Small intestine (tissue), 7 donors: Measurements from ENCODE around the gene GGCT. TPM values are rescaled to one million over a fixed set of nuclear protein-coding genes. Genes with fewer than 3 reads are reported as not detected.

Source experiments
- DNase-seq, 2 donors: peaks; one replicate each; pipeline versions ENCODE4 v3.0.0 to v3.0.0-alpha.2; 2013
- FAIRE-seq: peaks from 2 replicates; lab custom pipeline; 2012; peaks lifted over from hg19 to GRCh38; lab: Jason Lieb, UNC
- H3K27ac ChIP-seq, 3 donors: one replicate each; pipeline ENCODE4 v1.5.1; 2013; ENCODE audit warnings: low read length in 2 of 3, mild to moderate bottlenecking in 2 of 3, control low read depth in 1 of 3, inconsistent platforms in 1 of 3, low read depth in 1 of 3, moderate library complexity in 1 of 3
- H3K27me3 ChIP-seq, 3 donors: one replicate each; pipeline ENCODE4 v1.6.1; 2013; ENCODE audit warnings: low read length in 3 of 3, inconsistent platforms in 1 of 3; ENCODE audit not compliant: control insufficient read depth in 3 of 3, insufficient read depth in 3 of 3
- H3K36me3 ChIP-seq, 3 donors: one replicate each; pipeline ENCODE4 v1.6.1; 2013; ENCODE audit warnings: low read length in 3 of 3, inconsistent platforms in 1 of 3, low read depth in 1 of 3, mild to moderate bottlenecking in 1 of 3, moderate library complexity in 1 of 3; ENCODE audit not compliant: control insufficient read depth in 3 of 3, insufficient read depth in 2 of 3
- H3K4me1 ChIP-seq, 3 donors: one replicate each; pipeline ENCODE4 v1.6.1; 2013; ENCODE audit warnings: low read length in 2 of 3, inconsistent platforms in 1 of 3, low read depth in 1 of 3, mild to moderate bottlenecking in 1 of 3, moderate library complexity in 1 of 3; ENCODE audit not compliant: control insufficient read depth in 3 of 3, insufficient read depth in 2 of 3
- H3K4me3 ChIP-seq, 3 donors: one replicate each; pipeline ENCODE4 v1.5.1; 2013; ENCODE audit warnings: low read length in 3 of 3, control low read depth in 1 of 3, inconsistent platforms in 1 of 3, low read depth in 1 of 3, mild to moderate bottlenecking in 1 of 3, moderate library complexity in 1 of 3
- H3K9me3 ChIP-seq, 2 donors: one replicate each; pipeline ENCODE4 v1.6.1; 2013; ENCODE audit warnings: low read depth in 1 of 2, low read length in 1 of 2; ENCODE audit not compliant: control insufficient read depth in 2 of 2, insufficient read depth in 1 of 2
- WGBS, 3 donors: extraction: QIAGEN DNeasy Blood & Tissue Kit; methylation state at CpG; one replicate each; pipeline ENCODE4 v1.1.7; 2013; 5-methylcytosine and 5-hydroxymethylcytosine counted together
- polyA plus RNA-seq, 4 donors: library from polyadenylated mRNA; stranded (reverse) in 3 of 4; unstranded in 1 of 4; fragments of 200-250 nt in 3 of 4; fragments of 120-200 nt in 1 of 4; gene quantifications; one replicate each; pipeline versions ENCODE4 v1.2.1 to v1.2.3, GENCODE V29; 2013
- donor health status: healthy with polysubstance abuse.
- donor health status: control.
- donor health status: control.
- donor health status: Bipolar disorder and iron deficiency.
- donor health status: healthy.

GGCT gene
- polyA plus RNA-seq, 4 donors = 57.3 to 105 (median 70.5) TPM

DNA sequence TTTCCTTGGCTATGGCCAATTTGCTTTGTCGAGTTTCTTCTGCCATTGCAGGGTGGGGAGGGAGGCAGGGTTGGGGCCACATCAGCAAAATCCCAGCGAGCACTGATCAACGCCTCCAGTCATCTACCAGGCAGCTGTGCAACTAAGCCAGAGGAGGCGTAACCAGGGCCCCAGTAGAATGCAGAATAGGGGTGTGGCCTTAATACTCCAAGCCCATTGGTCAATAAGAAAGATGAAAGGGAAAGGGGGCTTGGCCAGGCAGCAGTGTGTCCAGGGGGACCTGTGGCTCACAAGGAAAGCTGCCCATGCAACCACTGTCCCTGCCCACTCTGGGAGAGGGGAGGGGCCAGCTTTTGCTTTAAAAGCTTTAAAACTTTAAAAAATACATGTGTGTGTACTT, 21.5 kb upstream of the GGCT start:
- peaks cover 0 to 2% of the 10 kb centered on the region in 2 donors for H3K9me3 ChIP-seq

DNA sequence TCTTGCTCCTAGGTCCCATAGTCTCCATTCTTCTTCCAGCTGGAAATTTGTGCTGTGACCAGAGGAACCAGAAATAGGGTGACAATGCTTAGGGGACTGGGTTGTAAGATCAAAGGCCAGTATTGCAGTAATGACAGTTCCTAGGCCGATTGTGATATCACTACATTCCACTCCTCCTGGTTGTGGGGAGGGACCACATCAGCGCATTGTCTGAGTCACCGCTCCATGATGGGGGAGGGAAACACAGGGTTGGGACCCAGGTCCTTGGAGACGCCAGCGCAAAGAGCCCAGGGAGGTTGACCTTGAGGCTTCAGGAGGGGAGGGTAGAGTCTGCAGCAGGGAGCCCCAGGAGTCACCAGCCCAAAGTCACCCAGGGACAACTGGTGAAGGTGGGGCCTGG, 20.8 kb upstream of the GGCT start:
- Histone ChIP-seq H3K36me3 (peaks cover 0 to 5% (median 0%) of the 10 kb centered on the region in 3 donors), H3K4me3 (no peak overlapping the region), H3K9me3 (peaks cover 0 to 2% of the 10 kb centered on the region in 2 donors), H3K4me1 (peaks cover 2 to 51% (median 15%) of the 10 kb centered on the region in 3 donors), H3K27me3 (no peaks in the 10 kb centered on the region), H3K27ac (peak overlapping the region; percentile 27 to 88 (median 53))
- peak; percentile 84 to 96 for DNase-seq
- 25 to 70% (median 56%) methylated on average over 5 of the region's 5 CpGs for WGBS, 3 donors
- FAIRE-seq = no peak

More for the DNA sequence above, 21.5 kb upstream of the GGCT start:
- peak overlapping the region in 2 of 3 donors; percentile 53 to 88 for H3K27ac ChIP-seq
- peaks cover 2 to 45% (median 13%) of the 10 kb centered on the region in 3 donors for H3K4me1 ChIP-seq
- no peak for FAIRE-seq
- DNase-seq = peak in 1 of 2 donors; percentile 57
- H3K4me3 ChIP-seq = no peak overlapping the region
- no peaks in the 10 kb centered on the region for H3K27me3 ChIP-seq
- H3K36me3 ChIP-seq = peaks cover 0 to 5% (median 0%) of the 10 kb centered on the region in 3 donors
- 80 to 94% (median 92%) methylated on average over 4 of the region's 4 CpGs for WGBS, 3 donors

DNA sequence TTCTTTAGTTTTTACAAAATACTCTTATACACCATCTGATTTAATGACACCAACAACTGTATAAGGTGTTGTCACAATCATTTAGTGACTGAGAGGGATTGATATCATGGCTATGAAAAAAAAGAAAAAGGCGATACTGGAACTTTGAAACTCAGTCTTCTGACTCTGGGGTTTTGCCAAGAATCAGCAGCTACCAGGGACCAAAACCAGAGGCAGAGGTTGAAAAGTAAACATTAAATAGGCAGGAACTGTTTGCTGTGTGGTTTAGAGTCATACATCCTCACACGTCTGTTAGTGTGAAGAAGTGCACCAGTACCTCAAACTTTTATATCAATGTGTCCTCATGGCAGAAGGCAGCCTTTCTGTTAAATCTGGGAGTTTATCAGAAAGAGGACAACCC, 19.9 kb upstream of the GGCT start:
- DNase-seq (peak; percentile 62 to 78), FAIRE-seq (no peak)
- peak overlapping the region; percentile 53 to 88 (median 53) for H3K27ac ChIP-seq
- no peaks in the 10 kb centered on the region for H3K27me3 ChIP-seq
- H3K9me3 ChIP-seq = peaks cover 0 to 2% of the 10 kb centered on the region in 2 donors
- 13 to 48% (median 30%) methylated on average over 2 of the region's 2 CpGs for WGBS, 3 donors
- peaks cover 0 to 5% (median 0%) of the 10 kb centered on the region in 3 donors for H3K36me3 ChIP-seq
- H3K4me1 ChIP-seq = peaks cover 2 to 56% (median 16%) of the 10 kb centered on the region in 3 donors
- no peak overlapping the region for H3K4me3 ChIP-seq

DNA sequence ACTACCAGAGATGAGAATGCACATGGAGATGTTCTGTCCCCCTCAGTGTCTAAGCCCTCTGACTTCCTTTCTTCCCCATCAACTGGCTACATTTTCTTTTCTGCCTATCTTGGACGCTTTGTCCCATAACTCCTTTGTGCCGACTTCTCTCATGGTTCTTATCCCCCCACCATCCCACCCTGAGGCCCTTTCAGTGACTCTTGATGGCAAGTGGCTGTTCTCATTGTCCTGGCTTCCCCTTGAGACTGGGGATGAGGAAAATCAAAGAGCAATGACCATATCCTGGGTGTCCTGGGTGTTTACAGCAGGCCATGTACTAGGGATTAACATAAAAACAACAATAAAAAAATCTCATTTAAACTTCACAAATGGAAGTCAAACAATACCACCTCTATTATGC, 18.8 kb upstream of the GGCT start:
- H3K4me3 ChIP-seq = no peak overlapping the region
- H3K27ac ChIP-seq = peak overlapping the region in 2 of 3 donors; percentile 61 to 88
- DNase-seq = no peak
- H3K4me1 ChIP-seq = peaks cover 2 to 62% (median 16%) of the 10 kb centered on the region in 3 donors
- no peak for FAIRE-seq
- H3K36me3 ChIP-seq = peaks cover 0 to 5% (median 0%) of the 10 kb centered on the region in 3 donors
- WGBS, 3 donors = 83 to 90% (median 89%) methylated on average over 2 of the region's 2 CpGs
- no peaks in the 10 kb centered on the region for H3K27me3 ChIP-seq
- peaks cover 0 to 2% of the 10 kb centered on the region in 2 donors for H3K9me3 ChIP-seq

DNA sequence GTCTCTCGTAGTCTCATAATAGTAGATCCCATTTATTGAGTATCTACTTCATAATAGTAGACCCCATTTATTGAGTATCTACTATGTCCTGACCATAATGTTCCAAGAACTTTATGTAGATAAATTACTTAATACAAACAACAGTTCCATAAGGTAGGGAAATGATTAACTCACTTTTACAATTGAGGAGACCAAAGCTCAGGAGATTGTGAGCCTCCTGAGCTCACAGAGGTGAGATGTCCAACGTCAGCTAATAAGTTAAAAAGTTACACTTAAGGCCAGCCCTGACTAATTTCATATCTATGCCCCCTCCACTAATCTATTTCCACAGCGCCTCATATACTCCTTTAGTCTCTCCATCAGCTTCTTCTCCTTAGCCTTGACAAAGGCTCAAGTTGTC, 17.5 kb upstream of the GGCT start:
- FAIRE-seq (peak; percentile 79), DNase-seq (peak; percentile 87 to 91)
- no peaks in the 10 kb centered on the region for H3K27me3 ChIP-seq
- peaks cover 0 to 2% of the 10 kb centered on the region in 2 donors for H3K9me3 ChIP-seq
- H3K4me3 ChIP-seq = no peak overlapping the region
- peak overlapping the region in 2 of 3 donors; percentile 61 to 88 for H3K27ac ChIP-seq
- peaks cover 0 to 5% (median 0%) of the 10 kb centered on the region in 3 donors for H3K36me3 ChIP-seq
- H3K4me1 ChIP-seq = peaks cover 2 to 62% (median 16%) of the 10 kb centered on the region in 3 donors
- 17 to 67% (median 48%) methylated on average over 3 of the region's 3 CpGs for WGBS, 3 donors

DNA sequence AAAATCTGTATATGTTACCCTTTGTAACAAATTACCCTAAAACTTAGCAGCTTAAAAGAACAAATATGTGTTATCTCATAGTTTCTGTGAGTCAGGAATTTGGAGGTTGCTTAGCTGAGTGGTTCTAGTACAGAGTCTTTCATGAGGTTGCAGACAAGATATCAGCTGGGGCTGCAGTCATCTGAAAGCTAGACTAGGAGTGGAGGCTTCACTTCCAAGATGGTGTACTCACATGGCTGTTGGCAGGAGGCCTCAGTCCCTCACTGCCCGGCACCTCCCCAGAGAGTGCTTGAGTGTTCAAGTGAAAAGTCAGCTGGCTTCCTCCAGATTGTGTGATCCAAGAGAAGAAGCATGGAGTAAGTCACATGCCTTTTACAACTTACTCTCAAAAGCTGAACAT, 16.9 kb upstream of the GGCT start:
- H3K36me3 ChIP-seq = peaks cover 0 to 5% (median 0%) of the 10 kb centered on the region in 3 donors
- DNase-seq (peak; percentile 36 to 71), FAIRE-seq (no peak)
- peaks cover 2 to 62% (median 16%) of the 10 kb centered on the region in 3 donors for H3K4me1 ChIP-seq
- peak overlapping the region in 2 of 3 donors; percentile 54 to 88 for H3K27ac ChIP-seq
- H3K27me3 ChIP-seq = no peaks in the 10 kb centered on the region
- peaks cover 0 to 2% of the 10 kb centered on the region in 2 donors for H3K9me3 ChIP-seq
- H3K4me3 ChIP-seq = no peak overlapping the region
- WGBS, 3 donors = 40 to 56% (median 41%) methylated on average over 1 of the region's 1 CpG

DNA sequence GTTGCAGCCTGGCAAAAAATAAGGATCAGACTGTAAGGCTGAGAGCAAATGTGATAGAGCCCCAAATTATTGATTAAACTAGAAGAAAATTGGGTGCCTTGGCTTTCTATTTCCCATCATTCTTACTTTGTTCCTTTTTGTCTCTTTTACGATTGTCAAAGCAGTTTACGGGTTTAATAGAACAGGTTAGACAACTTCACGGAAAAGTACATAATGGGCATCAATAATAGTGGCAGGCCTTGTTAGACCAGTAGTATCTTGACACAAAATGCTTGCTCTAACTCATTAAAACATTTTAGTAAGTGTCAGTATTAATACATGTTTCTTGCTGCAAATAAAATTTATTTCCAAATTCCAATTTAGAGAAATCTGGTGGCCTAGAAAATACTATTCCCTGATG, 14.5 kb upstream of the GGCT start:
- peaks cover 0 to 2% of the 10 kb centered on the region in 2 donors for H3K9me3 ChIP-seq
- no peak for FAIRE-seq
- no peak overlapping the region for H3K4me3 ChIP-seq
- H3K36me3 ChIP-seq = peaks cover 0 to 2% (median 0%) of the 10 kb centered on the region in 3 donors
- no peaks in the 10 kb centered on the region for H3K27me3 ChIP-seq
- peaks cover under 1 to 44% (median 14%) of the 10 kb centered on the region in 3 donors for H3K4me1 ChIP-seq
- WGBS, 3 donors = 15 to 70% (median 37%) methylated on average over 3 of the region's 3 CpGs
- peak; percentile 36 to 54 for DNase-seq
- no peak overlapping the region for H3K27ac ChIP-seq

DNA sequence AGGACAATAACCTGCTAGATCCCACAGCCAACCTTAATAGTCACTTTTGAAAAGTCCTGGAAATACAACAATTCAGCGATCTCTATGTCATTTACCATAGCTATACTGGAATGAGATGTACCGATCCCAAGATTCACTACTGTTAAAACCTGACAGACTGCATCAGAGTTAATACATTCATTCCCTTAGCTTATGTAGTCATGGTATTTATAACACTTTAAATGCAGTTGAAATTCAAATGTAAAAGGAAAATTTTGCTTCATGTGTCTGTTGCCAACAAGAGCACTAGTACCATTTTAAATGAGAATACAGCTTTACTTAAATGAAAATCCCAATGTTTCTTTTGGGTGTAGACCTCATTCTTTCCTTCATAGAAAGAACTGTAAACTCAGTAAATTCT, 11.1 kb upstream of the GGCT start:
- Histone ChIP-seq H3K9me3 (no peaks in the 10 kb centered on the region), H3K4me3 (no peak overlapping the region), H3K27me3 (no peaks in the 10 kb centered on the region), H3K27ac (no peak overlapping the region), H3K36me3 (no peaks in the 10 kb centered on the region), H3K4me1 (peaks cover 0 to 20% (median 8%) of the 10 kb centered on the region in 3 donors)
- FAIRE-seq = no peak
- no peak for DNase-seq
- 97 to 100% (median 100%) methylated on average over 2 of the region's 2 CpGs for WGBS, 3 donors
